Subcutaneous adipose tissue (tissue), 4 donors: ENCODE data around the gene PYM1. TPM values are rescaled to one million over a fixed set of nuclear protein-coding genes. Genes with fewer than 3 reads are reported as not detected.

Source experiments
- total RNA-seq, 4 donors: library from RNA; depleted of rRNA; stranded (reverse); fragments of >200 nt; gene quantifications; one replicate each; pipeline ENCODE4 v1.1.0, GENCODE V29; 2016
- TF ChIP-seq, protein P1 (sequence below): fragments of 450-650 bp; IDR thresholded peaks from one replicate; pipeline ENCODE4 v1.5.1; 2016; ENCODE audit warnings: low read depth, mild to moderate bottlenecking, control low read depth, antibody characterized with exemption, moderate library complexity

The PYM1 gene
- total RNA-seq, 4 donors from 2014 or later: 25.9 to 37.4 (median 31.7) TPM

DNA sequence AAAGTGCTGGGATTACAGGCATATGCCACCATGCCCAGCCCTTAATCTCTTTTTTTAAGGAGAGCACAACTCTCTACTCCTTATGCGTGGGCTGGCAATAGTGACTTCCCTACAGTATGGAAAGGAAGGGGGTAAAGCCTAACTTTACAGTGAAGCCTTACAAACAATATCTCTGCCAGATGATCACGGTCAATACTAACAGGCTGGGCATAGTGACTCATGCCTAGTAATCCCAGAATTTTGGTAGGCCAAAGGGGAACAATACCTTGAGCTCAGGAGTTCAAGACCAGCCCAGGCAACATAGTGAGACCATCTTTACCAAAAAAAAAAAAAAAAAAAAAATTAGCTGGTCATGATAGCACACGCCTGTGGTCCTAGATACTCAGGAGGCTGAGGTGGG, 5.6 kb downstream of the PYM1 start:
- TF ChIP-seq, protein P1, sequence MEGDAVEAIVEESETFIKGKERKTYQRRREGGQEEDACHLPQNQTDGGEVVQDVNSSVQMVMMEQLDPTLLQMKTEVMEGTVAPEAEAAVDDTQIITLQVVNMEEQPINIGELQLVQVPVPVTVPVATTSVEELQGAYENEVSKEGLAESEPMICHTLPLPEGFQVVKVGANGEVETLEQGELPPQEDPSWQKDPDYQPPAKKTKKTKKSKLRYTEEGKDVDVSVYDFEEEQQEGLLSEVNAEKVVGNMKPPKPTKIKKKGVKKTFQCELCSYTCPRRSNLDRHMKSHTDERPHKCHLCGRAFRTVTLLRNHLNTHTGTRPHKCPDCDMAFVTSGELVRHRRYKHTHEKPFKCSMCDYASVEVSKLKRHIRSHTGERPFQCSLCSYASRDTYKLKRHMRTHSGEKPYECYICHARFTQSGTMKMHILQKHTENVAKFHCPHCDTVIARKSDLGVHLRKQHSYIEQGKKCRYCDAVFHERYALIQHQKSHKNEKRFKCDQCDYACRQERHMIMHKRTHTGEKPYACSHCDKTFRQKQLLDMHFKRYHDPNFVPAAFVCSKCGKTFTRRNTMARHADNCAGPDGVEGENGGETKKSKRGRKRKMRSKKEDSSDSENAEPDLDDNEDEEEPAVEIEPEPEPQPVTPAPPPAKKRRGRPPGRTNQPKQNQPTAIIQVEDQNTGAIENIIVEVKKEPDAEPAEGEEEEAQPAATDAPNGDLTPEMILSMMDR: no peak

DNA sequence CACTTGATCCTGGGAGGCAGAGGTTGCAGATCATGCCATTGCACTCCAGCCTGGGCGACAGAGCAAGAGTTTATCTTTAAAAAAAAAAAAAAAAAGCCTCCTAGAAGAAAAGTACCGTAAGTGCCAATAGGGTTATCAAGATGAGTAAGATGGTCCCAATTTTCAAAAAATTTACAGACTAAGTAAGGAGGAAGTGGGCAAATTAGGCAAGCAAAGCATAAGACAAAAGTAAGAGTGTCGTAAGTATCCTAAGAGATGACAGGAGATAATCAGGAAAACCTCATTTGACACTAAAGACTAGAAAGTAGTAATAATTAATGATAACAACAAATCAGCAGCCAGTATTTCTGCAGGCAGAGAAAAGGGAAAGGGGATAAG, 12.2 kb downstream of the PYM1 start:
- TF ChIP-seq, protein P1: no peak

DNA sequence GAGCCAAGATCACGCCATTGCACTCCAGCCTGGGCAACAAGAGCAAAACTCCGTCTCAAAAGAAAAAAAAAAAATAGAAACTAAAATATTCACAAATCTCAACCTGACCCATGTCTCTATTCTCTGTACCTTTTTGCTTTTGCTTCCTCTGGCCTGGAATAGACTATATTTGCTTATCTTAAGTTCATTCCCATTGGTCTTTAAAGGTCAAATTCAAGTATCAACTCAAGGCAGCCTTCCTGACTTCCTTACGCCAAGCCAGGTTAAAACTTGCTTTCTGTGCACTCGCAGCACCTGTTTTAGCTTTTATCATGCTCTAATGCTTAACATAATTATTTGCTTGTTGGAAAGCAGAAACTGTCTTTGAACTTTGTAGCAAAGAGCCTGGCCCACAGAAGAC, 14.8 kb downstream of the PYM1 start:
- TF ChIP-seq, protein P1: no peak

DNA sequence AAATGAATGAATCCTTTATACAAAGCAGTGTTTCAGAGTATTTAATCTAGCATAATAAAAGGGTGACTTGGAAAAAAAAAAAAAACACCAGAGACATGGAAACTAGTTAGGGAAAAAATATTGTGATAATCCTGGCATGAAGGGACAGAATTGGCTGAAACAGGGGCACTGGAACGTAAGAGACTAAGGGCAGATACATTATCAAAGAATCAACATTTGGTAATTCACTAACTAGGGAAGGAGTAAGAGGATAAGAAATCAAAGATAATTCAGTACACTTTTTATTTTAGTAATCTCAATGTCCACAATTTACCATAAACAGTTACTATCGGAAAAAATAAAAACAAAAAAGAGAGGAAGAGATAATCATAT, 18.2 kb downstream of the PYM1 start:
- TF ChIP-seq, protein P1: no peak

DNA sequence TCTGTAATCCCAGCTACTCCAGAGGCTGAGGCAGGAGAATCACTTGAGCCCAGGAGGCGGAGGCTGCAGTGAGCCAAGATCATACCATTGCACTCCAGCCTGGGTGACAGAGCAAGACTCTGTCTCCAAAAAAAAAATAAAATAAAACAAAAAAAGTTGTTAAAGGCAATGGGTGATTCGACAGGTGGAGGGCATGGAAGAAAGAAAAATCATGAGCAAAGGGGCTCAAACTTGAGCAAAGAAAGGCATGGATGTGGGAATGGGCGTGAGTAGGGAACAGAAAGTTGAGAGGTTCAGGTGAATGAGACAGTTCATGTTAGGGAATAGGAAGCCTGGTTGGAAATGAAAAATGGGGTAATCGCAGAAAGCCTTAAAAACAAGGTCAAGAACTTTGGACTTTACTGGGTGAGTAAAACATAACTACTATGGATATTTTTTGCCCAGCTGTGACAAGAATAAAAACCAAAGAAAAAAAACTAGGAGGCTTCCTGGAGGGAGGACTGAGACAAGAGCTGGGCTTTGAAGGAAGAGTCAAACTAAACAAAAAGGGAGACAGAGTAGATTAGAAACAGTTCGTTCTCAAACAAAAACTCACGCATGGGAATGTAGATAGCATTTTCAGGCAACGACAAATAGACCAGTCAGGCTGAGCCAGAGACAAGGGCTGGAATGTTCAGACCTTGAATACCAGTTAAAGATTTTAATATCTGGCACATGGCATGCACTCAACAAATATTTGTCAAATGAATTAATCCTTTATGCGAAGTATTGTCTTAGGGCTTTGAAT, 18.8 kb downstream of the PYM1 start:
- TF ChIP-seq, protein P1: no peak

DNA sequence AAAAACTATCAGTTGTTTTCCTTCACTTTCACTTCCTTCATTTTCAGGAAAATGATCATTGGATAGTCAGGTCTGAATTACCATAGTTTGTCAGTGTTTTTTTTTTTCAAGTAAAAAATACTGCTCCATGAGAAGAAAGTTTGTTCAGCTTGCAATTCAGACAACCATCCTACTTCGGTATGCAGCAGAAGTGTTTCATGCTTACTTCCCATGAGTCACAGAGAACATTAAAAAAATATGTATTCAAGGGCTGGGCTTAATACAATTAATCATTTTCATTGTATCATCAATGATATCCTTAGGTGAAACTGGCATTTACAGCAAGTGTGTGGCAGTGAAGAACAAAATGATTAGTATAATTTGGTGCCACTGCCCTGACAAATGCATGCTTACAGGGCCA, 21.6 kb downstream of the PYM1 start:
- TF ChIP-seq, protein P1: no peak

DNA sequence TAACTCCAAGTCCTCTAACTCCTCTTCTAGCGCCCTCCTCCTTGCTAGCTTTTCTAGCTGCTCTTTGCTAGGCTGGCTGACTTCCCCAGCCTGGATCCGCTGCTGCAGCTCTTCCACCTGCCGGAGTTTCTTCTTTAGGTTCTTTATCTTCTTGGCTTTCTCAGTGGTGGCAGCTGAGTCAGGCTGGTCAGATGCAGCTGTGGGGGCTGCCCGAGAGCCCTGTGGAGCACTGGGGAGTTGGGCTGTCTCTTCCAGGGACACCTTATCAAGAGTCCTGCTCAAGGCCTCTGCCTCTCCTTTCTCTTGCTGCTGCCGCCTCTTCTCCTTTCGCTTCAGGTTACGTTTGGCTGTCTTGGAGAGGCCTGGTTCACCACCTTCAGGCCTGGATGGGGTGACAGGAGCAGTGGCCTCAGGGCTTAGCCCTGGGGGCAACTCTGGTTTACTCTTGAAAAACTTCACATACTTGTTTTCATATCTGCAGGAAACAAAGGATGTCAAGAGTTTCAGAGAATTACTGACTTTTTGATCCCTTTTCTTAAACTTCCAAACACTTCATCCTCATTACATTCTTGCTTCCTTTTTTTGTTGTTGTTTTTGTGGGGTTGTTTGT, 25.7 kb downstream of the PYM1 start:
- TF ChIP-seq, protein P1: no peak
